Natural killer cell treated with Interleukin-12 subunit alpha and Interleukin-12 subunit beta and Interleukin-15 and Interleukin-18, amount 100 ng/mL, for 72 hours (primary cell): ENCODE data around the gene MAPK8IP3. TPM values are rescaled to one million over a fixed set of nuclear protein-coding genes. Genes with fewer than 3 reads are reported as not detected.

Source experiments
- ATAC-seq, 2 donors: fragments of 150-1000 bp; cut with Tn5 transposase in 1 of 2; sonication (Bioruptor Pico), chemical (Tn5 transposase) in 1 of 2; 2 replicates each; pipeline ENCODE4 v1.10.0; 2021
- DNase-seq: peaks from one replicate; pipeline ENCODE4 v3.0.0; 2022; ENCODE audit warnings: low spot score
- H3K27ac Mint-ChIP-seq, 2 donors: 1 replicate in 1 of 2; 2 replicates in 1 of 2; pipeline ENCODE4 v1.8.0; 2022; ENCODE audit warnings: mixed read lengths in 2 of 2, mild to moderate bottlenecking in 1 of 2, moderate library complexity in 1 of 2
- H3K27me3 Mint-ChIP-seq, 2 donors: 1 replicate in 1 of 2; 2 replicates in 1 of 2; pipeline ENCODE4 v1.8.0; 2022; ENCODE audit warnings: mixed read lengths in 2 of 2
- H3K36me3 Mint-ChIP-seq: one replicate; pipeline ENCODE4 v1.8.0; 2022; ENCODE audit warnings: mixed read lengths
- H3K4me1 Mint-ChIP-seq, 2 donors: 1 replicate in 1 of 2; 2 replicates in 1 of 2; pipeline ENCODE4 v1.8.0; 2022; ENCODE audit warnings: low read depth in 2 of 2, mixed read lengths in 2 of 2, mild to moderate bottlenecking in 1 of 2
- H3K4me3 Mint-ChIP-seq: one replicate; pipeline ENCODE4 v1.8.0; 2022; ENCODE audit warnings: mixed read lengths
- H3K9me3 Mint-ChIP-seq: 2 replicates; pipeline ENCODE4 v1.8.0; 2022; ENCODE audit warnings: mixed read lengths
- total RNA-seq, 2 donors: library from RNA; stranded (reverse); gene quantifications; one replicate each; pipeline ENCODE4 v1.2.3, GENCODE V29; 2022

The MAPK8IP3 gene
- total RNA-seq, 2 donors from 2014 or later: 92.8 to 132 TPM

- Mint-ChIP-seq H3K4me3 (no peak overlapping the region), H3K4me1 (peaks cover 14 to 16% of the 10 kb centered on the region in 2 donors), H3K27ac (no peak overlapping the region), H3K27me3 (no peaks in the 10 kb centered on the region), H3K36me3 (no peaks in the 10 kb centered on the region), H3K9me3 (no peaks in the 10 kb centered on the region)
- DNase-seq: no peak
- ATAC-seq: no peak
Observed at GRCh38 chr16:1785846-1786170, 79.8 kb downstream of the MAPK8IP3 start.

- Mint-ChIP-seq H3K36me3 (no peaks in the 10 kb centered on the region), H3K9me3 (no peaks in the 10 kb centered on the region), H3K4me1 (peaks cover 9 to 14% of the 10 kb centered on the region in 2 donors), H3K27me3 (no peaks in the 10 kb centered on the region), H3K4me3 (no peak overlapping the region), H3K27ac (no peak overlapping the region)
- DNase-seq (peak; percentile 55), ATAC-seq (no peak)
Observed at GRCh38 chr16:1786242-1787055, 80.5 kb downstream of the MAPK8IP3 start.

- Mint-ChIP-seq H3K4me1 (peaks cover 4 to 10% of the 10 kb centered on the region in 2 donors), H3K4me3 (no peak overlapping the region), H3K27me3 (no peaks in the 10 kb centered on the region), H3K27ac (no peak overlapping the region), H3K36me3 (no peaks in the 10 kb centered on the region), H3K9me3 (no peaks in the 10 kb centered on the region)
- no peak for ATAC-seq
- DNase-seq: no peak
Observed at GRCh38 chr16:1787056-1787321, 81.0 kb downstream of the MAPK8IP3 start.

GRCh38 chr16:1787322-1788094, 81.5 kb downstream of the MAPK8IP3 start:
- Mint-ChIP-seq H3K4me3 (no peak overlapping the region), H3K4me1 (peaks cover 4 to 10% of the 10 kb centered on the region in 2 donors), H3K36me3 (no peaks in the 10 kb centered on the region), H3K27ac (no peak overlapping the region), H3K27me3 (no peaks in the 10 kb centered on the region), H3K9me3 (no peaks in the 10 kb centered on the region)
- no peak for DNase-seq
- ATAC-seq: no peak

- no peak overlapping the region for H3K27ac Mint-ChIP-seq
- H3K36me3 Mint-ChIP-seq: no peaks in the 10 kb centered on the region
- no peak for DNase-seq
- H3K4me1 Mint-ChIP-seq: peaks cover 2 to 10% of the 10 kb centered on the region in 2 donors
- H3K4me3 Mint-ChIP-seq: no peak overlapping the region
- H3K9me3 Mint-ChIP-seq: no peaks in the 10 kb centered on the region
- ATAC-seq: no peak
- H3K27me3 Mint-ChIP-seq: no peaks in the 10 kb centered on the region
Observed at GRCh38 chr16:1788095-1788707, 82.2 kb downstream of the MAPK8IP3 start.

GRCh38 chr16:1788708-1789100, 82.7 kb downstream of the MAPK8IP3 start:
- Mint-ChIP-seq H3K27ac (no peak overlapping the region), H3K36me3 (no peaks in the 10 kb centered on the region), H3K27me3 (no peaks in the 10 kb centered on the region), H3K9me3 (no peaks in the 10 kb centered on the region), H3K4me1 (peaks cover 0 to 10% of the 10 kb centered on the region in 2 donors), H3K4me3 (no peak overlapping the region)
- DNase-seq (no peak), ATAC-seq (no peak)

- ATAC-seq: no peak
- Mint-ChIP-seq H3K27ac (no peak overlapping the region), H3K4me3 (no peak overlapping the region), H3K36me3 (no peaks in the 10 kb centered on the region), H3K9me3 (no peaks in the 10 kb centered on the region), H3K27me3 (no peaks in the 10 kb centered on the region), H3K4me1 (peaks cover 0 to 10% of the 10 kb centered on the region in 2 donors)
- DNase-seq: peak; percentile 28
Observed at GRCh38 chr16:1789643-1790045, 83.6 kb downstream of the MAPK8IP3 start.

- no peaks in the 10 kb centered on the region for H3K9me3 Mint-ChIP-seq
- H3K27me3 Mint-ChIP-seq: no peaks in the 10 kb centered on the region
- ATAC-seq (no peak), DNase-seq (peak; percentile 44)
- H3K4me3 Mint-ChIP-seq: no peak overlapping the region
- no peaks in the 10 kb centered on the region for H3K36me3 Mint-ChIP-seq
- H3K27ac Mint-ChIP-seq: no peak overlapping the region
- peaks cover 0 to 7% of the 10 kb centered on the region in 2 donors for H3K4me1 Mint-ChIP-seq
Observed at GRCh38 chr16:1790261-1790610, 84.2 kb downstream of the MAPK8IP3 start.

- Mint-ChIP-seq H3K27ac (no peak overlapping the region), H3K4me3 (no peak overlapping the region), H3K4me1 (peaks cover 0 to 4% of the 10 kb centered on the region in 2 donors), H3K27me3 (no peaks in the 10 kb centered on the region), H3K9me3 (no peaks in the 10 kb centered on the region), H3K36me3 (no peaks in the 10 kb centered on the region)
- DNase-seq (peak; percentile 57), ATAC-seq (no peak)
Observed at GRCh38 chr16:1790611-1791255, 84.7 kb downstream of the MAPK8IP3 start.

GRCh38 chr16:1791256-1791942, 85.4 kb downstream of the MAPK8IP3 start:
- no peaks in the 10 kb centered on the region for H3K9me3 Mint-ChIP-seq
- H3K27me3 Mint-ChIP-seq: no peaks in the 10 kb centered on the region
- ATAC-seq (no peak), DNase-seq (peak; percentile 59)
- H3K27ac Mint-ChIP-seq: no peak overlapping the region
- H3K4me3 Mint-ChIP-seq: no peak overlapping the region
- H3K4me1 Mint-ChIP-seq: peaks cover 0 to 4% of the 10 kb centered on the region in 2 donors
- H3K36me3 Mint-ChIP-seq: no peaks in the 10 kb centered on the region

- DNase-seq: peak; percentile 54
- peaks cover 0 to 4% of the 10 kb centered on the region in 2 donors for H3K4me1 Mint-ChIP-seq
Observed at GRCh38 chr16:1791943-1792812, 86.2 kb downstream of the MAPK8IP3 start.

GRCh38 chr16:1792836-1793577, 87.0 kb downstream of the MAPK8IP3 start:
- Mint-ChIP-seq H3K27me3 (no peaks in the 10 kb centered on the region), H3K9me3 (no peaks in the 10 kb centered on the region), H3K4me3 (no peak overlapping the region), H3K27ac (no peak overlapping the region), H3K36me3 (no peaks in the 10 kb centered on the region), H3K4me1 (peaks cover 0 to 4% of the 10 kb centered on the region in 2 donors)
- ATAC-seq (no peak), DNase-seq (peak; percentile 58)

More at GRCh38 chr16:1791943-1792812, 86.2 kb downstream of the MAPK8IP3 start:
- H3K27ac Mint-ChIP-seq: no peak overlapping the region
- ATAC-seq: no peak
- no peak overlapping the region for H3K4me3 Mint-ChIP-seq
- no peaks in the 10 kb centered on the region for H3K9me3 Mint-ChIP-seq
- H3K36me3 Mint-ChIP-seq: no peaks in the 10 kb centered on the region
- no peaks in the 10 kb centered on the region for H3K27me3 Mint-ChIP-seq
